Non-pigmented ciliary epithelial cell (primary cell): ENCODE data around the gene BOLA1.
"Not testable (repeated sequence)": the region's sequence is repeated elsewhere in the genome, so short reads cannot be mapped to it uniquely, and the experiment has no call there.

ENCODE experiments used
- DNase-seq: peaks from one replicate; pipeline ENCODE4 v3.0.0-alpha.2; 2010; ENCODE audit warnings: low read depth

BOLA1 gene

GRCh38 chr1:149887196-149887455 is 12.2 kb upstream of the BOLA1 start:
- not testable (repeated sequence) for DNase-seq

DNA sequence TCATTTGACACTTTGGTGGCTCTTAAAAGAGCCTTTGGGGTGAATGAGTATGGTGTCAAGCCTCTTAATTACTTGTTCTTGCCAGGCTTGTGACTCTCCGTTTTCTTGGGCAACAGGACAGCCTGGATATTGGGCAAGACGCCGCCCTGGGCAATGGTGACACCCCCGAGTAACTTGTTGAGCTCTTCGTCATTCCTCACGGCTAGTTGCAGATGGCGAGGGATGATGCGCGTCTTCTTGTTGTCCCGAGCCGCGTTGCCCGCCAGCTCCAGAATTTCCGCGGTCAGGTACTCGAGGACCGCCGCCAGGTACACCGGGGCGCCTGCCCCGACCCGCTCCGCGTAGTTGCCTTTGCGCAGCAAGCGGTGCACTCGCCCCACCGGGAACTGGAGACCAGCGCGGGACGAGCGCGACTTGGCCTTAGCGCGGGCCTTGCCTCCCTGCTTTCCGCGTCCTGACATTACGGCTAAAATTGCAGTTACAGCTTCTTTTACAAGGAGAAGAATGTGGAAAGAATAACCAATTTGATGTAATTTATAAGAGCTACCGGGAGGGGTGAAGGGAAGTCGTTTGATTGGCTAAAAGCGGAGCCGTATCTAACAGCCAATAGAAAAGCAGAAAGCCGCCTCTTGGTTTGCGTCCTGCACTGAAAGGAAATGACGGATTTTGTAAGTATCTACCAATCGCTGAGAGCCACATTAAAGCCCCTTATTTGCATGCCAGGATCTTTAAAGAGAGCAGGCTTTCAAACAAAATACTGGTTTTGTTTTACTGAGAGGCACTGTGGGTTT is 11.7 kb upstream of the BOLA1 start:
- peak; percentile 97 for DNase-seq

- DNase-seq: no peak
Measured at GRCh38 chr1:149888247-149888998, 10.9 kb upstream of the BOLA1 start.

- no peak for DNase-seq
Measured at GRCh38 chr1:149888999-149889289, 10.4 kb upstream of the BOLA1 start.

DNA sequence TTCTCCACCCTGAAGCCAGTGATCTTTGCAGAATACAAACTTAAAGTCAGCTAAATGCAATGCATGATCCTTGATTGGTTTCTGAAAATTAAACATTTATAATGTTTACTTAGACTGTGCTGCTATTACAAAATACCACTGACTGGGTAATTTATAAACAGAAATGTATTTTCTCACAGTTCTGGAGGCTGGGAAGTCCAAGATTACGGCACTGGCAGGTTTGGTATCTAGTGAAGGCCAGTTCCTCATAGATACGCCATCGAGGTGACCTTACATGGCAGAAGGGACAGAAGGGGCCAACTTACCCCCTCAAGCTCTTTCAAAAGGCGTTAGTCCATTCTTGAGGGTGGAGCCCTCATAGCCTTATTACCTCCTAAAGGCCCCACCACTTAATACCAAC is 2.8 kb upstream of the BOLA1 start:
- no peak for DNase-seq

GRCh38 chr1:149903836-149904491 is 4.6 kb downstream of the BOLA1 start:
- no peak for DNase-seq

DNA sequence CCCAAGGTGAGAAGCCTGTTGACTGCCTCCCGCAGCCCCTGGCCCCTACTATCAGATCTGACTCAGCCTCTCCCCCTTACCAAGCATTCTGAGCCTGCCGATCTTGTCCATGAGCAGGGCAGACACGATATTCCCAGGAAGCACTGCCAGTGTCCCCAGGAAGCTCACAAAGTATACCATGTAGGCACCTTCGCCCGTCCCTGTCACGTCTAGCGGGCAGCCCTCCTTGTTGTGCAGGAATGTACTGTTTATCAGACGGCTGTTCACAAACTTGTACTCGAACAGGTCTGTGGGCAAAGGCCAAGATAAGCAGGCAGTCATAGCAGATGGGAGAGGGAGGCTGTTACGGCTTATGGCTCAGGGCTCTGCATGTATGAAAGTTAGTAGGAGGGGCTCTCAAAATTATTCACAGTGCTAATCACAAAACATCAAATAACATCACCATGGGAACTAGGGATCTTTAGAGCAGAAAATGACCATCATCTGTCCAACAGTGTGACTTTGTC is 7.3 kb downstream of the BOLA1 start:
- DNase-seq: no peak

GRCh38 chr1:149914545-149914944 is 15.2 kb downstream of the BOLA1 start:
- DNase-seq: no peak

DNA sequence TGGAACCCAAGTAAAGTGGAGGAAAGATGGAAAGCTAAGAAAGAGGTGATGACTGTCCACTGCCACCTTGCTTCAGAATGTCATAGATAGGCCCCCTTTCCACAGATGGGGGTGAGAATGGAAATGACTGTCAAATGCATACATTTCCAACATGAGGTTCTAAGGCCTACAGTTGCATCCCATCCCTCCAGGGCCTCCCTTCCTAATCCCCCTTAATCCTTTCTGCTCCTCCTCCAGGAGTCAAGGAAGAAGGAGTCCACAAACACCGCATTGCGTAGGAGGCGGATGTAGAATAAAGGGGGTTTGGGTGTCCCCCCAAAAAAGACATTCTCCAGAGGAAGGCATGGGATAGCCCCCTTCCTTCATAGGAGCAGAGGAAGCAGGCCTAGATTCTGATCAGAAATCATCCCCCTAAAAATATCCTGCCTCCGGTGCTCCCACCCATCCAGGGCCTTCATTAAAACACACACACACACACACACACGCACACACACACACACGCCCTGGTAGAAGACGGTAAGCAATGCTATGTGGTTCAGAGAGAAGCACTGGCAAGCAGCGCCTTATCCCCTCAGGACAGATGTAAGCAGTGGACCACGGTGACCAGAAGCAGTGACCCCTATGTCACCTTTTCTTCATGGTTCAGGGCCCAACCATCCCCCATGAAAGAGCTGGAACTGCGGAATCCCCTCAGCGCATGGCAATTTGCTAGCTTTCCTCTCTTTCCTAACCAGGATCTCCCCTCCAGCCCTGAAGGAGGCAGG is 16.2 kb downstream of the BOLA1 start:
- DNase-seq: no peak

DNA sequence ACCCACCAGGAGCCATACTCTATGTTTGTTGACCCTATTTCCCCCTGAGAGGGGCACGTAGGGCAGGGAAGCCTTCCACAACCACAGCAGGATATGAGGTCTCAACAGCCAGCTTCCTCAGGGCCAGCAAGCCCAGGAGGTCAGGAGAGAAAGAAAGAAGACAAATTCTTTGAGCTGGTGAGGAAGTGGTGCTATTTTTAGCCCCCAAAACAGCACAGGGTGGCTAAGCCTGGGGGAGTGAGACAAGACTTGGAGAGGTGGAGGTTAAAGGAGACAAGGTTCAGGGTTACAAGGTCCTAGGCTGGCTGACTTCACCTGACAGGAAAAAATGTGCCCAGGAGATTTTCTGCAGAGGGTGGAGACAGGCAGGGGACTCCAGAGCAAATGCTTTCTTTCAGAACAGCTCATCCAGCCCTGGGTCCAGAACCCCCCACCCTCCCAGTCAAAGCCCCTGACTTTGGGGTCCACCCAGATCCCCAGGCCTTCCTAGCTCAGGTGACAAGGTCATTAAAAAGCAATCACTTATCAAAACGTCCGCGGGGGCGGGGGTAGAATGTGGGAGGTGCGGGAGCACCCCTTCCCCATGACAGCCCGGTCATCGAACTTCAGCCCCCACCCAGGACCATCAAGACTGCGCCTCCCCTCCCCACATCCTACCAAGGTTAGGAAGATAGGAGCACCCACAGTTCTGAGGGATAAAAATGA is 17.0 kb downstream of the BOLA1 start:
- no peak for DNase-seq

- DNase-seq: no peak
Measured at GRCh38 chr1:149916898-149917252, 17.5 kb downstream of the BOLA1 start.

- no peak for DNase-seq
Measured at GRCh38 chr1:149917571-149918144, 18.3 kb downstream of the BOLA1 start, which contains the start of gene SV2A. SV2A (minus strand) TSS chr1:149917844; CDS start chr1:149913840, 4,004 bp downstream.

DNA sequence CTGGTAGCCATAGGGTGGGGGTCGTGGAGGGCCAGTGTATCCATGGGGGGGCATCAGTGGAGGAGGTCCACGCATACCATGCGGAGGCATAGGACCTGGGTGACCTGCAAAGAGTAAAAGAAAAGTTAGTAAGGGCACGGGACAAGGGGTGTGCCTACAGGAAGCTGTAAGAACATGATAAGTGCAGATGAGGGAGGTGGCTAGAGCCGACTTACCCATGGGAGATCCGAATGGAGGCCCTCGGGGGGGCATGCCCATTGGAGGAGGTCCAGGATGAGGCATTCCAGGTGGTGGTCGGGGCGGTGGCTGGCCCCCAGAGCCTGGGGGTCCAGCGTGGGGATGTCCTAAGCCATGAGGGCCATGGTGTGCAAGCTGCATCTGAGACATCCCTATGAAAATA is 24.3 kb downstream of the BOLA1 start:
- DNase-seq: no peak

- no peak for DNase-seq
Measured at GRCh38 chr1:149925345-149925744, 26.0 kb downstream of the BOLA1 start.

GRCh38 chr1:149925751-149926150 is 26.4 kb downstream of the BOLA1 start:
- DNase-seq: no peak

GRCh38 chr1:149926296-149926695 is 26.9 kb downstream of the BOLA1 start:
- DNase-seq: no peak

DNA sequence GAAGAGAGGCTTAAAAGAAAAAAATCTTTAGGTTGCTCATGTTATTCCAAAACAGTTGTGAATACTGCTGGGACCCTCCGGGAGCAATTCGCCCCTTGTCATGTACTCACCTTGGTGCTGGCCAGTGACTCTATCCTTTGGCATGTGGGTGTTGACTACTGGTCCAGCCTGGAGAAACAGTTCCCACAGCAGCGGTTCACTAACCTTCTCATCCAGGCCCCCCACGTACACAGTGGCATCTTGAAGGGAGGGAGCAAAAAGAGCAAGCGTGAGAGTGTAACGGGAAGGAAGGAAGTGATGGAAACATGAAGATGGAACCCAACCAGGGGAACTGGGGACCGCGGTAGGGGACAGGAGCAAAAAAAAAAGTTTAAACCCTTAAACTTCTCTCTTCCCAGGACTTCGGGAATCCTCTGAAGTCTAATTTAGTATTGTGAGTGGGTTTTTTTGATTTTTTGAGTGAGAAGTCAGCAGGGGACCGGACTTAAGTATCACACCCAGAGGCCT is 27.7 kb downstream of the BOLA1 start:
- DNase-seq: no peak

DNA sequence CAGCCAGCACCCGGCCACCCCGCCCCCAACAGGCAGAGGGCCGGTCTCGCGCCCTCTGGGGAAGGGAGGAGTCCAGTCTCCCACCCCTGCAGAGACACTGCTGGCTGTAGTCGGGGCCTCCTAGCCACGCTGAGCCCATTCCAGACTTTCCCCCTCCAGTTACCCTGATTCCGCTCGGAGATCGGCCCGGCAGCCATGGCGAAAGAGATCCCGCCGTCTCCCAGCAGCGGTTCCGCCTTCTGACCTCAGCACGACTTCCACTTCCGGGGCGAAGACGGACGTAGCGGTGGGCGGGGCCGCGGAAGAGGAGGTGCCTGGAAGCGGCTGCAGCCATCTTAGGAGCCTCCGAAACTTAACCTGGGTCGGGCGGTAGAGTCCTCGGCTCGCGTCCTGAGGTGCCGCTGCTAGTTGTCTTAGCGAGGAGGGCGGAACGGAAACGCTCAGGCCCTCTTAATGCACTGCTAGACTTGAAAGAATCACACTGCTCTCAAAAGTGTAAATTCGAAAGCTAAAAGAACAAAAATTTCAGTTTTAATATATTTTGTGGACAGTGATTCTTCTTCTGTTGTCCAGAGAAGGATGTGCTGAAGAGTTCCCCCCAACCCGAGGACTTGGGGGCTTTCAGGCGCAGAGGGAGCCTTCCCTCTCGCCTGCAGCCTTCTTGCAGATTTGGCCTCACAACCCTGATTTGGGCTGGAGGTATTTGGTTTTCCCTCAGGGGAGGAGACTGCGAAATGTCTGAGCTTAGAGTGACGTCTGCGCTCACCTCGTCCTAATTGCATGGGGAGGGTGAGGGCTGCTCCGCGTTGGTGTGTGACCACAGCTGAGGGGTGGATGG is 28.4 kb downstream of the BOLA1 start, which contains the start of gene SF3B4:
Gene SF3B4, minus strand, starts transcription at position 241 of the 838 bp plus-strand sequence. Its CDS starts 44 bp downstream, at position 197.
- DNase-seq: peak; percentile 54

GRCh38 chr1:149928401-149928724 is 29.0 kb downstream of the BOLA1 start:
- no peak for DNase-seq

GRCh38 chr1:149929856-149930255 is 30.5 kb downstream of the BOLA1 start:
- DNase-seq: no peak
